Brain microvascular endothelial cell (primary cell): ENCODE data around the gene PCSK9.
A peak's percentile ranks its signal among the peaks of the same experiment; 100 is the strongest.

Source experiments
- DNase-seq: peaks from one replicate; pipeline ENCODE4 v3.0.0-alpha.2; 2020
- H3K27ac ChIP-seq: fragments of 250-450 bp; sonication (Bioruptor Pico); 2 replicates; pipeline ENCODE4 v1.5.1; 2020; ENCODE audit warnings: mild to moderate bottlenecking, moderate library complexity
- H3K27me3 ChIP-seq: fragments of 250-450 bp; sonication (Bioruptor Pico); replicated peaks from 2 replicates; pipeline ENCODE4 v1.5.1; 2020; ENCODE audit warnings: mild to moderate bottlenecking
- H3K36me3 ChIP-seq: fragments of 250-450 bp; sonication (Bioruptor Pico); replicated peaks from 2 replicates; pipeline ENCODE4 v1.5.1; 2020; ENCODE audit warnings: mild to moderate bottlenecking
- H3K4me3 ChIP-seq: 2 replicates; pipeline ENCODE4 v1.5.1; 2011; ENCODE audit warnings: low read depth, mild to moderate bottlenecking, control low read depth, low read length, moderate library complexity
- in situ Hi-C: cut with HindIII; loops from 2 replicates; pipeline ENCODE4 v1.10.0; 2017; ENCODE audit warnings: low sequenced_read_pairs, low pct_ligation_motif_present
- TF ChIP-seq, protein P1 (sequence below): IDR thresholded peaks from 2 replicates; pipeline ENCODE4 v1.5.1; 2011; ENCODE audit warnings: low read depth, mild to moderate bottlenecking, moderate library complexity, low read length, control low read depth, inconsistent platforms; ENCODE audit errors: missing control alignments

Gene PCSK9

GRCh38 chr1:55037733-55038551, 1.4 kb upstream of the PCSK9 start:
- H3K27me3 ChIP-seq = peaks cover 68% of the 10 kb centered on the region
- in situ Hi-C loops = no loop called here
- no peaks in the 10 kb centered on the region for H3K36me3 ChIP-seq
- H3K27ac ChIP-seq = no peak overlapping the region
- H3K4me3 ChIP-seq = no peak overlapping the region
- no peak for DNase-seq
- TF ChIP-seq, protein P1, sequence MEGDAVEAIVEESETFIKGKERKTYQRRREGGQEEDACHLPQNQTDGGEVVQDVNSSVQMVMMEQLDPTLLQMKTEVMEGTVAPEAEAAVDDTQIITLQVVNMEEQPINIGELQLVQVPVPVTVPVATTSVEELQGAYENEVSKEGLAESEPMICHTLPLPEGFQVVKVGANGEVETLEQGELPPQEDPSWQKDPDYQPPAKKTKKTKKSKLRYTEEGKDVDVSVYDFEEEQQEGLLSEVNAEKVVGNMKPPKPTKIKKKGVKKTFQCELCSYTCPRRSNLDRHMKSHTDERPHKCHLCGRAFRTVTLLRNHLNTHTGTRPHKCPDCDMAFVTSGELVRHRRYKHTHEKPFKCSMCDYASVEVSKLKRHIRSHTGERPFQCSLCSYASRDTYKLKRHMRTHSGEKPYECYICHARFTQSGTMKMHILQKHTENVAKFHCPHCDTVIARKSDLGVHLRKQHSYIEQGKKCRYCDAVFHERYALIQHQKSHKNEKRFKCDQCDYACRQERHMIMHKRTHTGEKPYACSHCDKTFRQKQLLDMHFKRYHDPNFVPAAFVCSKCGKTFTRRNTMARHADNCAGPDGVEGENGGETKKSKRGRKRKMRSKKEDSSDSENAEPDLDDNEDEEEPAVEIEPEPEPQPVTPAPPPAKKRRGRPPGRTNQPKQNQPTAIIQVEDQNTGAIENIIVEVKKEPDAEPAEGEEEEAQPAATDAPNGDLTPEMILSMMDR = no peak

DNA sequence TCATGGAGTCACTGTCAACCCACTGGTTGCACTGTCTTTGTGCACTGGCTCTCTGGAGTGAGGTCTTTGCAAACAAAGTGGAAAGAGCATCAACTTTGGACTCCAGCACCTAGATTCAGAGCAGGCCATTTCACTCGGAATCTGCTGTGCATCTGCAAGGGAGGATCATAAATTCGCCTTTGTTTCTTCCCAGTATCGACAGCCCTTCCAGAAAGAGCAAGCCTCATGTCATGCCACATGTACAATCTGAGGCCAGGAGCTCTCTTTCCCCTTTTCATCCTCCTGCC, 853 bp upstream of the PCSK9 start:
- Histone ChIP-seq H3K4me3 (no peak overlapping the region), H3K27ac (no peak overlapping the region), H3K36me3 (no peaks in the 10 kb centered on the region), H3K27me3 (peaks cover 68% of the 10 kb centered on the region)
- in situ Hi-C loops = no loop called here
- TF ChIP-seq, protein P1 = no peak
- DNase-seq = no peak

DNA sequence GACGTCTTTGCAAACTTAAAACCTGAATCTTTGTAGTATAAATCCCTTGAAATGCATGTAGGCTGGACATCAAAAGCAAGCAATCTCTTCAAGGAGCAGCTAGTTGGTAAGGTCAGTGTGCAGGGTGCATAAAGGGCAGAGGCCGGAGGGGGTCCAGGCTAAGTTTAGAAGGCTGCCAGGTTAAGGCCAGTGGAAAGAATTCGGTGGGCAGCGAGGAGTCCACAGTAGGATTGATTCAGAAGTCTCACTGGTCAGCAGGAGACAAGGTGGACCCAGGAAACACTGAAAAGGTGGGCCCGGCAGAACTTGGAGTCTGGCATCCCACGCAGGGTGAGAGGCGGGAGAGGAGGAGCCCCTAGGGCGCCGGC, 390 bp upstream of the PCSK9 start:
- TF ChIP-seq, protein P1 = no peak
- H3K27ac ChIP-seq = no peak overlapping the region
- DNase-seq = no peak
- peaks cover 68% of the 10 kb centered on the region for H3K27me3 ChIP-seq
- peak overlapping the region; percentile 56 for H3K4me3 ChIP-seq
- in situ Hi-C loops = no loop called here
- no peaks in the 10 kb centered on the region for H3K36me3 ChIP-seq

DNA sequence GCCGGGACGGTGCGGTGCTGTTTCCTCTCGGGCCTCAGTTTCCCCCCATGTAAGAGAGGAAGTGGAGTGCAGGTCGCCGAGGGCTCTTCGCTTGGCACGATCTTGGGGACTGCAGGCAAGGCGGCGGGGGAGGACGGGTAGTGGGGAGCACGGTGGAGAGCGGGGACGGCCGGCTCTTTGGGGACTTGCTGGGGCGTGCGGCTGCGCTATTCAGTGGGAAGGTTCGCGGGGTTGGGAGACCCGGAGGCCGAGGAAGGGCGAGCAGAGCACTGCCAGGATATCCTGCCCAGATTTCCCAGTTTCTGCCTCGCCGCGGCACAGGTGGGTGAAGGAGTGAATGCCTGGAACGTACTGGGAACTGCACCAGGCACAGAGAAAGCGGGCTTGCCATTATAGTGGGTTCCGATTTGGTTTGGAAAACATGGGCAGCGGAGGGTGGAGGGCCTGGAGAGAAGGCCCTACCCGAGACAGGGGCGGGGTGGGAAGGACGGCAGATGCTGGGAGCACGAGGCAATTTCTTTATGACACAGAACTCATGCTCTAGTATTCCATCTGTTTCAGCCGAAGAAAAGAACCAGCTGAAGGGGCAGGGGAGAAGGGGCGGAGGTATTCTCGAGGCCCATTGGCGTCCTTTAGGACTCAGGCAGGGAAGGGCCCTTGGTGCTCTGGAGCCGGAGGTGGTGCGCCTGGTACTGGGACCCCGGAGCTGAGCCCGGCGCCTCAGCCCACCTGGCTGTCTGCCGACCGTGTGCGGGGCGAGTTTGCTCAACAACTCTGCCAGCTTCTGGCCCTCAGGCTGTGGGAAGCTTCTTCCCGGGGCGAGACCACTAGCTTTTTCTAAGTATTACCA, 960 bp downstream of the PCSK9 start:
- in situ Hi-C loops = no loop called here
- peak overlapping the region; percentile 56 for H3K4me3 ChIP-seq
- TF ChIP-seq, protein P1 = no peak
- H3K27me3 ChIP-seq = peaks cover 63% of the 10 kb centered on the region
- no peaks in the 10 kb centered on the region for H3K36me3 ChIP-seq
- no peak for DNase-seq
- H3K27ac ChIP-seq = no peak overlapping the region

DNA sequence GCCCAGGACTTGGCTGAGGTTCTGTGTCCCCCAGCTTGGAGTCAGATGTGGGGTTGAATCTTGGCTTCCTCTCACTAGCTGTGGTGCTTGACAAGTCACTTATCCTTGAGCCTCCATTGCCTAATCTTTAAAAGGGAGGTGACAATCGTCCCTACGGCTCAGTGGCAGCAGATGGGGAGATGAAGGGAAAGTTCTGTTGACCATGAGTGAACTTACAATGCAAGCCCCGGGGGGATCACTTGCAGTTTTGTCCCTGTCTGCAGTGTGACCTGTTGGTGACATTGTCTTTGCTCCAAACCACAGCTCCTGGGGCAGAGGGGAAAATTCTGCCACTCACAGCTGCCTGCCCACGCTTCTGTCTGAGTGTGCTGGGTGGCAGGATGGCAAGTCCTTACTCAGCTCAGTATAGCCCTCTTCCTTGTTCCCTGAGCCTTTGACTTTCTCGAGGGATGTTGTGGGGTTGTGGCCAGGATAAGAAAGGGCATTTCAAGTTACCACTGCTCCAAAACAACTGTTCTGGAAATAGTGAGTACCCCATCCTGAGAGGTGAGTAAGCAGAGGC, 1.7 kb downstream of the PCSK9 start:
- no peak for DNase-seq
- Histone ChIP-seq H3K27me3 (peaks cover 59% of the 10 kb centered on the region), H3K4me3 (peak overlapping the region; percentile 56), H3K27ac (no peak overlapping the region), H3K36me3 (no peaks in the 10 kb centered on the region)
- in situ Hi-C loops = no loop called here
- TF ChIP-seq, protein P1 = no peak
